ENCODE data around the gene SNCA.

GRCh38 chr4:89755220-89755619 is 81.7 kb downstream of the SNCA start:
- TF ChIP-seq, protein P1, sequence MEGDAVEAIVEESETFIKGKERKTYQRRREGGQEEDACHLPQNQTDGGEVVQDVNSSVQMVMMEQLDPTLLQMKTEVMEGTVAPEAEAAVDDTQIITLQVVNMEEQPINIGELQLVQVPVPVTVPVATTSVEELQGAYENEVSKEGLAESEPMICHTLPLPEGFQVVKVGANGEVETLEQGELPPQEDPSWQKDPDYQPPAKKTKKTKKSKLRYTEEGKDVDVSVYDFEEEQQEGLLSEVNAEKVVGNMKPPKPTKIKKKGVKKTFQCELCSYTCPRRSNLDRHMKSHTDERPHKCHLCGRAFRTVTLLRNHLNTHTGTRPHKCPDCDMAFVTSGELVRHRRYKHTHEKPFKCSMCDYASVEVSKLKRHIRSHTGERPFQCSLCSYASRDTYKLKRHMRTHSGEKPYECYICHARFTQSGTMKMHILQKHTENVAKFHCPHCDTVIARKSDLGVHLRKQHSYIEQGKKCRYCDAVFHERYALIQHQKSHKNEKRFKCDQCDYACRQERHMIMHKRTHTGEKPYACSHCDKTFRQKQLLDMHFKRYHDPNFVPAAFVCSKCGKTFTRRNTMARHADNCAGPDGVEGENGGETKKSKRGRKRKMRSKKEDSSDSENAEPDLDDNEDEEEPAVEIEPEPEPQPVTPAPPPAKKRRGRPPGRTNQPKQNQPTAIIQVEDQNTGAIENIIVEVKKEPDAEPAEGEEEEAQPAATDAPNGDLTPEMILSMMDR (IDR thresholded peaks at IDR 0.05) = no peak
- no peak for TF ChIP-seq POLR2A (IDR thresholded peaks at IDR 0.05)
